SK-N-SH (cell line): ENCODE data around the gene CHST15.

Experiments used
- EP300 ChIP-seq, 2 experiments: IDR thresholded peaks; 2 replicates each; pipeline versions ENCODE4 v1.4.0 to v1.6.1; 2012; ENCODE audit warnings: borderline replicate concordance in 1 of 2, low read depth in 1 of 2, low read length in 1 of 2
- NFIC ChIP-seq: IDR thresholded peaks from 2 replicates; pipeline ENCODE4 v1.4.0; 2012; ENCODE audit warnings: borderline replicate concordance
- POLR2AphosphoS5 ChIP-seq: IDR thresholded peaks from 2 replicates; pipeline ENCODE4 v1.6.1; 2012; ENCODE audit warnings: low read depth, low read length
- TF ChIP-seq, protein P1 (sequence below): IDR thresholded peaks from 2 replicates; pipeline ENCODE4 v1.4.0; 2012; ENCODE audit warnings: low read depth
- TF ChIP-seq, protein P2 (sequence below): fragments of 200-600 bp; sonication (generic); IDR thresholded peaks from 2 replicates; pipeline ENCODE4 v1.6.1; 2017; ENCODE audit warnings: antibody characterized with exemption, mild to moderate bottlenecking, moderate library complexity
- TF ChIP-seq, protein P3 (sequence below): IDR thresholded peaks from 2 replicates; pipeline ENCODE4; 2012

DNA sequence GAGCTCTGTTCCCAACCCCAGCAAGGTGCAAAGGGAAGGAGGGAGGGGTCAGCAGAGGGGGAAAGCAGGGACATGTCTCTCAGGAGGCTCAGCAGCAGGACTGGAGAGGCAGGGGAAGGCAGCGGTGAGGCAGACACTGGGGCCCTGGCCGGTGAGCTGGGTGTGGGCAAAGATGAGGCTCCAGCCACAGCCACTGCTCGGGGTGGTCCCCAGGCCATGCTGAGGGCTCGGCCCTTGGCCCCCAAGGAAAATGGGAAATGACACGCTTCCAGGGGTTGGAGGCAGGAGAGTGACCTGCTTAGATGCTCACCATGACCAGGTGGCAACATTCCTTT, 35.4 kb upstream of the CHST15 start:
- TF ChIP-seq, protein P1, sequence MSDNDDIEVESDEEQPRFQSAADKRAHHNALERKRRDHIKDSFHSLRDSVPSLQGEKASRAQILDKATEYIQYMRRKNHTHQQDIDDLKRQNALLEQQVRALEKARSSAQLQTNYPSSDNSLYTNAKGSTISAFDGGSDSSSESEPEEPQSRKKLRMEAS: no peak
- TF ChIP-seq, protein P2, sequence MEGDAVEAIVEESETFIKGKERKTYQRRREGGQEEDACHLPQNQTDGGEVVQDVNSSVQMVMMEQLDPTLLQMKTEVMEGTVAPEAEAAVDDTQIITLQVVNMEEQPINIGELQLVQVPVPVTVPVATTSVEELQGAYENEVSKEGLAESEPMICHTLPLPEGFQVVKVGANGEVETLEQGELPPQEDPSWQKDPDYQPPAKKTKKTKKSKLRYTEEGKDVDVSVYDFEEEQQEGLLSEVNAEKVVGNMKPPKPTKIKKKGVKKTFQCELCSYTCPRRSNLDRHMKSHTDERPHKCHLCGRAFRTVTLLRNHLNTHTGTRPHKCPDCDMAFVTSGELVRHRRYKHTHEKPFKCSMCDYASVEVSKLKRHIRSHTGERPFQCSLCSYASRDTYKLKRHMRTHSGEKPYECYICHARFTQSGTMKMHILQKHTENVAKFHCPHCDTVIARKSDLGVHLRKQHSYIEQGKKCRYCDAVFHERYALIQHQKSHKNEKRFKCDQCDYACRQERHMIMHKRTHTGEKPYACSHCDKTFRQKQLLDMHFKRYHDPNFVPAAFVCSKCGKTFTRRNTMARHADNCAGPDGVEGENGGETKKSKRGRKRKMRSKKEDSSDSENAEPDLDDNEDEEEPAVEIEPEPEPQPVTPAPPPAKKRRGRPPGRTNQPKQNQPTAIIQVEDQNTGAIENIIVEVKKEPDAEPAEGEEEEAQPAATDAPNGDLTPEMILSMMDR: no peak
- TF ChIP-seq POLR2AphosphoS5 (no peak), EP300 (IDR thresholded peaks at IDR 0.05; ENCODE audit: borderline replicate concordance in 1 of 2, low read depth in 1 of 2, low read length in 1 of 2) (no peak), NFIC (no peak)
- TF ChIP-seq, protein P3, sequence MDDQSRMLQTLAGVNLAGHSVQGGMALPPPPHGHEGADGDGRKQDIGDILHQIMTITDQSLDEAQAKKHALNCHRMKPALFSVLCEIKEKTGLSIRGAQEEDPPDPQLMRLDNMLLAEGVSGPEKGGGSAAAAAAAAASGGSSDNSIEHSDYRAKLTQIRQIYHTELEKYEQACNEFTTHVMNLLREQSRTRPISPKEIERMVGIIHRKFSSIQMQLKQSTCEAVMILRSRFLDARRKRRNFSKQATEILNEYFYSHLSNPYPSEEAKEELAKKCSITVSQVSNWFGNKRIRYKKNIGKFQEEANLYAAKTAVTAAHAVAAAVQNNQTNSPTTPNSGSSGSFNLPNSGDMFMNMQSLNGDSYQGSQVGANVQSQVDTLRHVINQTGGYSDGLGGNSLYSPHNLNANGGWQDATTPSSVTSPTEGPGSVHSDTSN: no peak
